Measurements from ENCODE around the gene ENDOU.

- TF ChIP-seq, protein P1, sequence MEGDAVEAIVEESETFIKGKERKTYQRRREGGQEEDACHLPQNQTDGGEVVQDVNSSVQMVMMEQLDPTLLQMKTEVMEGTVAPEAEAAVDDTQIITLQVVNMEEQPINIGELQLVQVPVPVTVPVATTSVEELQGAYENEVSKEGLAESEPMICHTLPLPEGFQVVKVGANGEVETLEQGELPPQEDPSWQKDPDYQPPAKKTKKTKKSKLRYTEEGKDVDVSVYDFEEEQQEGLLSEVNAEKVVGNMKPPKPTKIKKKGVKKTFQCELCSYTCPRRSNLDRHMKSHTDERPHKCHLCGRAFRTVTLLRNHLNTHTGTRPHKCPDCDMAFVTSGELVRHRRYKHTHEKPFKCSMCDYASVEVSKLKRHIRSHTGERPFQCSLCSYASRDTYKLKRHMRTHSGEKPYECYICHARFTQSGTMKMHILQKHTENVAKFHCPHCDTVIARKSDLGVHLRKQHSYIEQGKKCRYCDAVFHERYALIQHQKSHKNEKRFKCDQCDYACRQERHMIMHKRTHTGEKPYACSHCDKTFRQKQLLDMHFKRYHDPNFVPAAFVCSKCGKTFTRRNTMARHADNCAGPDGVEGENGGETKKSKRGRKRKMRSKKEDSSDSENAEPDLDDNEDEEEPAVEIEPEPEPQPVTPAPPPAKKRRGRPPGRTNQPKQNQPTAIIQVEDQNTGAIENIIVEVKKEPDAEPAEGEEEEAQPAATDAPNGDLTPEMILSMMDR (conservative IDR thresholded peaks at IDR 0.05; ENCODE audit: low read length), result no peak
- TF ChIP-seq EZH2phosphoT487 (IDR thresholded peaks at IDR 0.05; ENCODE audit: borderline replicate concordance, low read depth, low read length), result no peak
Observed at GRCh38 chr12:47714826-47715386, 10.4 kb downstream of the ENDOU start.
